H1 (cell line): ENCODE data around the gene PACC1. TPM values are rescaled to one million over a fixed set of nuclear protein-coding genes. Genes with fewer than 3 reads are reported as not detected.

Experiments used
- CTCF ChIA-PET: fragments of 300-600 bp; sonication (Branson Sonifier 250); formaldehyde crosslinking; loops from one replicate; lab custom pipeline; 2021; ENCODE audit not compliant: partially characterized antibody; lab: Charles Lee
- POLR2A ChIA-PET: fragments of 300-600 bp; sonication (Branson Sonifier 250); formaldehyde crosslinking; loops from one replicate; lab custom pipeline; 2021; ENCODE audit warnings: inconsistent platforms; ENCODE audit not compliant: partially characterized antibody; lab: Charles Lee
- DNase-seq, 2 experiments: peaks; one replicate each; pipeline versions ENCODE4 v3.0.0 to v3.0.0-alpha.2; 2010 to 2022; ENCODE audit warnings: low spot score in 2 of 2, low read depth in 1 of 2, mixed read lengths in 1 of 2
- FAIRE-seq: peaks from 2 replicates; lab custom pipeline; 2011; peaks lifted over from hg19 to GRCh38; lab: Jason Lieb, UNC
- H2AFZ ChIP-seq: 2 replicates; pipeline ENCODE4 v1.8.1; 2012; ENCODE audit warnings: low read length, inconsistent platforms
- H2AK5ac ChIP-seq: 2 replicates; pipeline ENCODE4 v1.6.1; 2013; ENCODE audit warnings: low read depth, low read length
- H2BK120ac ChIP-seq: replicated peaks from 2 replicates; pipeline ENCODE3; 2013; ENCODE audit warnings: low read depth, low read length, inconsistent platforms
- H2BK12ac ChIP-seq: 2 replicates; pipeline ENCODE4 v1.6.1; 2013; ENCODE audit warnings: low read depth, low read length
- H2BK15ac ChIP-seq: 2 replicates; pipeline ENCODE4 v1.6.1; 2013; ENCODE audit warnings: low read length
- H2BK20ac ChIP-seq: 2 replicates; pipeline ENCODE4 v1.6.1; 2013; ENCODE audit warnings: low read length
- H2BK5ac ChIP-seq: 2 replicates; pipeline ENCODE4 v1.6.1; 2013; ENCODE audit warnings: low read depth, low read length
- H3K14ac ChIP-seq: 2 replicates; pipeline ENCODE4 v1.6.1; 2013; ENCODE audit warnings: inconsistent platforms; ENCODE audit not compliant: insufficient read length
- H3K18ac ChIP-seq: 2 replicates; pipeline ENCODE4 v1.6.1; 2013; ENCODE audit warnings: low read length; ENCODE audit errors: extremely low read depth
- H3K23ac ChIP-seq: 2 replicates; pipeline ENCODE4 v1.6.1; 2013; ENCODE audit warnings: inconsistent platforms; ENCODE audit not compliant: insufficient read length
- H3K23me2 ChIP-seq: 2 replicates; pipeline ENCODE4 v1.6.1; 2013; ENCODE audit warnings: low read depth, low read length
- H3K27ac ChIP-seq: 2 replicates; pipeline ENCODE4 v1.6.1; 2011; ENCODE audit warnings: low read depth, low read length, inconsistent platforms
- H3K27me3 ChIP-seq, 4 experiments: replicated peaks in 1 of 4; 1 replicate in 1 of 4; 2 replicates in 3 of 4; pipeline versions ENCODE4 v1.6.1 to v1.8.1; 2011 to 2013; ENCODE audit warnings: low read length in 3 of 4, mild to moderate bottlenecking in 3 of 4, inconsistent platforms in 2 of 4, mixed read lengths in 2 of 4, moderate library complexity in 1 of 4; ENCODE audit not compliant: control insufficient read depth in 3 of 4, insufficient read depth in 3 of 4; ENCODE audit errors: extremely low read depth in 1 of 4
- H3K36me3 ChIP-seq, 4 experiments: 2 replicates each; pipeline versions ENCODE4 v1.6.1 to v1.8.1; 2011 to 2013; ENCODE audit warnings: mild to moderate bottlenecking in 4 of 4, low read length in 3 of 4, moderate library complexity in 2 of 4, control low read depth in 1 of 4, inconsistent platforms in 1 of 4; ENCODE audit not compliant: insufficient read depth in 4 of 4, control insufficient read depth in 2 of 4
- H3K4ac ChIP-seq: replicated peaks from 2 replicates; pipeline ENCODE3; 2013; ENCODE audit warnings: low read length, low read depth, mixed read lengths, inconsistent platforms; ENCODE audit not compliant: insufficient read length
- H3K4me1 ChIP-seq, 4 experiments: replicated peaks in 1 of 4; 1 replicate in 1 of 4; 2 replicates in 3 of 4; pipeline versions ENCODE4 v1.6.1 to v1.8.1; 2011 to 2013; ENCODE audit warnings: low read length in 3 of 4, inconsistent platforms in 2 of 4, mixed read lengths in 1 of 4; ENCODE audit not compliant: insufficient read depth in 4 of 4, control insufficient read depth in 3 of 4
- H3K4me2 ChIP-seq, 2 experiments: 2 replicates each; pipeline versions ENCODE4 v1.6.1 to v1.8.1; 2011 to 2013; ENCODE audit warnings: low read depth in 2 of 2, low read length in 2 of 2, control low read depth in 1 of 2, inconsistent platforms in 1 of 2, mild to moderate bottlenecking in 1 of 2; ENCODE audit not compliant: insufficient read depth in 1 of 2
- H3K4me3 ChIP-seq, 4 experiments: fragments of 200-600, 300-600 bp in 1 of 4; sonication (generic), shearing (Covaris generic), sonication (Bioruptor Twin) in 1 of 4; 2 replicates each; pipeline versions ENCODE4 v1.5.1 to v1.8.1; 2011 to 2016; ENCODE audit warnings: low read length in 4 of 4, low read depth in 3 of 4, control low read depth in 2 of 4, inconsistent platforms in 2 of 4, mild to moderate bottlenecking in 2 of 4, mixed read lengths in 1 of 4, moderate library complexity in 1 of 4; ENCODE audit not compliant: insufficient read depth in 2 of 4; ENCODE audit errors: extremely low read depth in 1 of 4
- H3K56ac ChIP-seq: replicated peaks from 2 replicates; pipeline ENCODE3; 2013; ENCODE audit warnings: low read depth, mild to moderate bottlenecking, mixed read lengths, low read length, inconsistent platforms; ENCODE audit not compliant: insufficient read length
- H3K79me1 ChIP-seq: 2 replicates; pipeline ENCODE4 v1.6.1; 2013; ENCODE audit warnings: low read depth, low read length, control low read depth
- H3K79me2 ChIP-seq, 2 experiments: 2 replicates each; pipeline versions ENCODE4 v1.6.1 to v1.8.1; 2012 to 2013; ENCODE audit warnings: low read length in 2 of 2, mild to moderate bottlenecking in 2 of 2, inconsistent platforms in 1 of 2; ENCODE audit not compliant: insufficient read depth in 2 of 2, control insufficient read depth in 1 of 2
- H3K9ac ChIP-seq, 4 experiments: replicated peaks in 1 of 4; 1 replicate in 1 of 4; 2 replicates in 3 of 4; pipeline versions ENCODE4 v1.6.1 to v1.8.1; 2011 to 2013; ENCODE audit warnings: low read depth in 3 of 4, low read length in 3 of 4, control low read depth in 2 of 4, mild to moderate bottlenecking in 2 of 4, moderate library complexity in 2 of 4, inconsistent platforms in 1 of 4; ENCODE audit errors: extremely low read depth in 1 of 4
- H3K9me3 ChIP-seq, 2 experiments: 2 replicates each; pipeline versions ENCODE4 v1.6.1 to v1.8.1; 2012 to 2013; ENCODE audit warnings: mild to moderate bottlenecking in 2 of 2, moderate library complexity in 2 of 2, control low read depth in 1 of 2, inconsistent platforms in 1 of 2, low read depth in 1 of 2, low read length in 1 of 2, mixed read lengths in 1 of 2; ENCODE audit not compliant: insufficient read depth in 2 of 2
- H4K20me1 ChIP-seq, 2 experiments: replicated peaks in 1 of 2; 2 replicates each; pipeline versions ENCODE3 to v1.8.1; 2011 to 2013; ENCODE audit warnings: inconsistent platforms in 2 of 2, low read length in 2 of 2, mild to moderate bottlenecking in 1 of 2; ENCODE audit not compliant: insufficient read depth in 2 of 2, control insufficient read depth in 1 of 2
- H4K5ac ChIP-seq: 2 replicates; pipeline ENCODE4 v1.6.1; 2013; ENCODE audit warnings: low read length, low read depth, mixed read lengths, inconsistent platforms; ENCODE audit not compliant: insufficient read length
- H4K8ac ChIP-seq: 2 replicates; pipeline ENCODE4 v1.8.0; 2013; ENCODE audit warnings: mild to moderate bottlenecking, moderate library complexity, low read length, inconsistent platforms; ENCODE audit not compliant: insufficient read depth; ENCODE audit errors: extremely low read depth
- H4K91ac ChIP-seq: replicated peaks from 2 replicates; pipeline ENCODE3; 2013; ENCODE audit warnings: low read length, mixed read lengths, inconsistent platforms; ENCODE audit not compliant: insufficient read length
- ASH2L ChIP-seq: fragments of 200-600, 300-600 bp; sonication (generic); IDR thresholded peaks from one replicate; pipeline ENCODE4 v1.7.1; 2017; ENCODE audit warnings: low read length
- BCL11A ChIP-seq, 2 experiments: IDR thresholded peaks; one replicate each; pipeline ENCODE4 v1.6.1; 2011; ENCODE audit warnings: low read depth in 2 of 2, low read length in 2 of 2, mild to moderate bottlenecking in 2 of 2
- CBX8 ChIP-seq: fragments of 300-800, 300-1000 bp; sonication (generic); IDR thresholded peaks from 2 replicates; pipeline ENCODE4 v1.7.1; 2016; ENCODE audit warnings: low read depth, low read length, borderline replicate concordance
- CREB1 ChIP-seq: IDR thresholded peaks from 2 replicates; pipeline ENCODE4 v1.6.1; 2012; ENCODE audit warnings: inconsistent platforms
- RBBP5 ChIP-seq: IDR thresholded peaks from 2 replicates; pipeline ENCODE4 v1.7.1; 2012; ENCODE audit warnings: low read depth, mild to moderate bottlenecking, inconsistent platforms, low read length, moderate library complexity, borderline replicate concordance
- SIX5 ChIP-seq: IDR thresholded peaks from 2 replicates; pipeline ENCODE4 v1.6.1; 2011; ENCODE audit warnings: mild to moderate bottlenecking, low read depth, low read length
- TEAD4 ChIP-seq: IDR thresholded peaks from 2 replicates; pipeline ENCODE4 v1.6.1; 2012; ENCODE audit warnings: low read depth, low read length, inconsistent platforms, mixed read lengths
- ZNF274 ChIP-seq: IDR thresholded peaks from 2 replicates; pipeline ENCODE4 v1.7.0; 2012; ENCODE audit warnings: low read length, borderline replicate concordance; ENCODE audit errors: extremely low read depth
- WGBS, 2 experiments: shearing (Covaris generic) in 1 of 2; methylation state at CpG; one replicate each; pipeline versions ENCODE4 v1.1.6 to v1.1.7; 2013 to 2015; ENCODE audit warnings: low lambda C conversion rate in 2 of 2, mixed read lengths in 2 of 2, inconsistent platforms in 1 of 2, low coverage in 1 of 2, missing lambda C conversion rate in 1 of 2; ENCODE audit not compliant: insufficient replicate concordance in 2 of 2, insufficient coverage in 1 of 2, insufficient read length in 1 of 2; ENCODE audit errors: extremely low coverage in 1 of 2, missing lambda C conversion rate in 1 of 2; 5-methylcytosine and 5-hydroxymethylcytosine counted together
- polyA plus RNA-seq, 7 experiments: library from polyadenylated mRNA; depleted of rRNA in 3 of 7; stranded (reverse) in 5 of 7; unstranded in 2 of 7; fragments of >200 nt in 5 of 7; fragments of 200-250 nt in 2 of 7; gene quantifications; 1 replicate in 5 of 7; 2 replicates in 1 of 7; 4 replicates in 1 of 7; pipeline versions ENCODE4 v1.2.1 to v1.2.3, GENCODE V29; 2011 to 2013; ENCODE audit warnings: missing spikeins in 2 of 7, mixed read lengths in 2 of 7
- total RNA-seq: library from RNA; stranded (reverse); fragmentation: NEBNext Ultra II Directional; extraction: Animal tissue kit (Norgen Biotek cat#: 25700); gene quantifications from 2 replicates; pipeline ENCODE4 v1.2.1, GENCODE V29; 2021
- TF ChIP-seq, protein P1 (sequence below), 3 experiments: IDR thresholded peaks; 1 replicate in 2 of 3; 2 replicates in 1 of 3; pipeline versions ENCODE4 v1.5.1 to v1.6.1; 2011; ENCODE audit warnings: low read length in 3 of 3, mild to moderate bottlenecking in 3 of 3, inconsistent platforms in 2 of 3, low read depth in 1 of 3, moderate library complexity in 1 of 3; ENCODE audit not compliant: insufficient read depth in 1 of 3; ENCODE audit errors: control extremely low read depth in 1 of 3
- TF ChIP-seq, protein P2 (sequence below): IDR thresholded peaks from 2 replicates; pipeline ENCODE4 v1.6.1; 2012; ENCODE audit warnings: inconsistent platforms

The PACC1 gene
- total and polyA plus RNA-seq, 2 of the 8 experiments (the other 6 are each of a cell fraction or from before 2014, with no cell fraction given), result 18.8 to 23.5 TPM

DNA sequence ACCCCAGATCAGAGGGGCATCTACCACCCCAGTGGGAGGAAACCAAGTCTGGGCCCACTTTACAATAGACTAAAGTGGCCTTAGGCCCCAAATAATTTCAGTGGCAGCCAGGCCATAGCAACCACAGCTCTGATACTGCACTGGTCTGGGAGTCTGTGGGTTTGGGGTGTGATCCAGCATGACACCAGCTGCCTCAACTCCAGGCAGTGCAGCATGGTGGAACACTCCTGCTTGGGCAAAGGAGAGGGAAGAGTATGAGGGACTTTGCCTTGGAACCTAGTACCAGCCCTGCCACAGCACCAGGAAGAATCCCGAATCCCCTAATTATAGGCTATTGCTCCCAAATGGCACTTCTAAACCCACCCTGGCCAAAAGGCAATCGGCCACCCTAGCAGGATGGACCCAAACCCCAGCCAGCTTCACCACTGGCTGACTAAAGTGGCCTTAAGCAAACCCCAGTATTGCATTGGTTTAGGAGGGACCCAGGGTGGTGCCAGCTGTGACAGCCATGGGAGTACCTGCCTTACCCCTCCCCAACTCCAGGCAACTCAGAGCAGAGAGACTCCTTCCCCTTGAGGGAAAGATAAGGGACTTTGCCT lies 47.1 kb downstream of the PACC1 start:
- Histone ChIP-seq H3K23me2 (no peaks in the 10 kb centered on the region), H3K36me3 (peaks cover under 1 to 12% (median 7%) of the 10 kb centered on the region in 4 experiments; a peak in 6 of 8 replicates), H4K5ac (no peak overlapping the region), H3K4me1 (no peaks in the 10 kb centered on the region), H4K8ac (no peak overlapping the region; the same call in 1 of the 2 replicates), H3K9me3 (no peaks in the 10 kb centered on the region), H3K14ac (no peak overlapping the region), H3K4me2 (no peak overlapping the region), H2BK12ac (no peak overlapping the region), H3K79me1 (no peaks in the 10 kb centered on the region), H3K9ac (no peak overlapping the region), H3K27ac (no peak overlapping the region), H4K91ac (no peak overlapping the region), H2BK5ac (no peak overlapping the region; the same call in 1 of the 2 replicates), H2BK120ac (no peak overlapping the region), H3K56ac (no peak overlapping the region), H3K79me2 (no peaks in the 10 kb centered on the region), H2BK20ac (no peak overlapping the region), H3K27me3 (no peaks in the 10 kb centered on the region), H2BK15ac (no peak overlapping the region), H3K23ac (no peak overlapping the region), H4K20me1 (peaks cover 3 to 5% of the 10 kb centered on the region in 2 experiments), H2AFZ (no peak overlapping the region), H3K4me3 (no peak overlapping the region), H3K18ac (no peak overlapping the region), H2AK5ac (no peak overlapping the region), H3K4ac (no peak overlapping the region)
- DNase-seq, result no peak
- ChIA-PET POLR2A (interaction anchor here (1.0 to 1.3 kb wide), 3 partner anchors 9 to 56 kb away, joined by 3 read pairs; no protein-coding TSS in a partner anchor), CTCF (interaction anchor here (0.6 to 7.5 kb wide), 28 partner anchors 10 to 668 kb away, joined by 3 to 95 read pairs (median 4); partner anchors contain the start of genes DTL and INTS7)
- no peak for FAIRE-seq
- 89% methylated on average over 2 of the region's 2 CpGs; no CpG with 5 or more reads in 1 of the 2 experiments for WGBS, 2 experiments
- TF ChIP-seq CBX8, result no peak
- TF ChIP-seq ASH2L, result no peak
- TF ChIP-seq ZNF274, result no peak
- TF ChIP-seq SIX5, result no peak
- TF ChIP-seq RBBP5, result no peak
- TF ChIP-seq, protein P1, sequence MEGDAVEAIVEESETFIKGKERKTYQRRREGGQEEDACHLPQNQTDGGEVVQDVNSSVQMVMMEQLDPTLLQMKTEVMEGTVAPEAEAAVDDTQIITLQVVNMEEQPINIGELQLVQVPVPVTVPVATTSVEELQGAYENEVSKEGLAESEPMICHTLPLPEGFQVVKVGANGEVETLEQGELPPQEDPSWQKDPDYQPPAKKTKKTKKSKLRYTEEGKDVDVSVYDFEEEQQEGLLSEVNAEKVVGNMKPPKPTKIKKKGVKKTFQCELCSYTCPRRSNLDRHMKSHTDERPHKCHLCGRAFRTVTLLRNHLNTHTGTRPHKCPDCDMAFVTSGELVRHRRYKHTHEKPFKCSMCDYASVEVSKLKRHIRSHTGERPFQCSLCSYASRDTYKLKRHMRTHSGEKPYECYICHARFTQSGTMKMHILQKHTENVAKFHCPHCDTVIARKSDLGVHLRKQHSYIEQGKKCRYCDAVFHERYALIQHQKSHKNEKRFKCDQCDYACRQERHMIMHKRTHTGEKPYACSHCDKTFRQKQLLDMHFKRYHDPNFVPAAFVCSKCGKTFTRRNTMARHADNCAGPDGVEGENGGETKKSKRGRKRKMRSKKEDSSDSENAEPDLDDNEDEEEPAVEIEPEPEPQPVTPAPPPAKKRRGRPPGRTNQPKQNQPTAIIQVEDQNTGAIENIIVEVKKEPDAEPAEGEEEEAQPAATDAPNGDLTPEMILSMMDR (IDR thresholded peaks at IDR 0.05; ENCODE audit: control extremely low read depth in 1 of 3, insufficient read depth in 1 of 3, low read depth in 1 of 3, low read length in 3 of 3), result no peak
- TF ChIP-seq BCL11A (IDR thresholded peaks at IDR 0.05; ENCODE audit: low read depth in 2 of 2, low read length in 2 of 2), result no peak
- TF ChIP-seq, protein P2, sequence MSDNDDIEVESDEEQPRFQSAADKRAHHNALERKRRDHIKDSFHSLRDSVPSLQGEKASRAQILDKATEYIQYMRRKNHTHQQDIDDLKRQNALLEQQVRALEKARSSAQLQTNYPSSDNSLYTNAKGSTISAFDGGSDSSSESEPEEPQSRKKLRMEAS, result no peak
- TF ChIP-seq CREB1, result no peak
- no peak for TF ChIP-seq TEAD4
